HEK293T (cell line): Measurements from ENCODE around the gene SGPL1.

Experiments
- FOXM1 ChIP-seq: fragments of 450-650 bp; IDR thresholded peaks from 2 replicates; pipeline ENCODE4 v1.6.1; 2017; ENCODE audit warnings: mild to moderate bottlenecking, borderline replicate concordance
- TF ChIP-seq, protein P1 (sequence below): fragments of 450-650 bp; IDR thresholded peaks from 2 replicates; pipeline ENCODE4 v1.6.1; 2016

DNA sequence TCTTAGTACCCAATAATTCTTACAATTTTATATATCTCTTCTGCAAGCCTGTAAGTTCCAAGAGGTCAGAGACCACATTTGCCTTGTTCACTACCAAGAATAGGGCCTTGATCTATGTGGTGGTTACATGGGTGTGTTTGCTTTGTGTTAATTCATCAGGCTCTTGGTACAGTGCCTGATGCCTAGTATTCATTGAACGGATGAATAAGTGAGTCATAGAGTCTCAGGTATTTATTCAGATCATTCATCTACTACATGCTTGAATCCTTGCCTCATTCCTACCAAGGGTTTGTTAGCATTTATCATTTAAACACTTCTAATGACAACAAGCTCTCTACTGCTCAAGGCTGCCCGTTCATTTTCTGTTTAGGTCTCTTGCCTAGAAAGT lies 11.3 kb upstream of the SGPL1 start:
- TF ChIP-seq, protein P1, sequence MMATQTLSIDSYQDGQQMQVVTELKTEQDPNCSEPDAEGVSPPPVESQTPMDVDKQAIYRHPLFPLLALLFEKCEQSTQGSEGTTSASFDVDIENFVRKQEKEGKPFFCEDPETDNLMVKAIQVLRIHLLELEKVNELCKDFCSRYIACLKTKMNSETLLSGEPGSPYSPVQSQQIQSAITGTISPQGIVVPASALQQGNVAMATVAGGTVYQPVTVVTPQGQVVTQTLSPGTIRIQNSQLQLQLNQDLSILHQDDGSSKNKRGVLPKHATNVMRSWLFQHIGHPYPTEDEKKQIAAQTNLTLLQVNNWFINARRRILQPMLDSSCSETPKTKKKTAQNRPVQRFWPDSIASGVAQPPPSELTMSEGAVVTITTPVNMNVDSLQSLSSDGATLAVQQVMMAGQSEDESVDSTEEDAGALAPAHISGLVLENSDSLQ = no peak
- no peak for TF ChIP-seq FOXM1
